Measurements from ENCODE around the gene PTGES. TPM values are rescaled to one million over a fixed set of nuclear protein-coding genes. Genes with fewer than 3 reads are reported as not detected.
A peak's percentile ranks its signal among the peaks of the same experiment; 100 is the strongest.

Gene PTGES
- total RNA-seq, 1 experiment from 2014 or later = 17.2 TPM

GRCh38 chr9:129750013-129750638 is 2.7 kb downstream of the PTGES start:
- no TSS peak for BruUV-seq (replicated peaks)
- H3K4me3 ChIP-seq (replicated peaks in 1 of 2; ENCODE audit: low read depth in 1 of 2, low read length in 2 of 2) = no peak overlapping the region
- CTCF ChIA-PET = interaction anchor here (1.0 kb wide), 1 partner anchor 12 kb away, joined by 4 read pairs; no protein-coding TSS in a partner anchor
- no peaks in the 10 kb centered on the region for H4K20me1 ChIP-seq (ENCODE audit: insufficient read depth)
- ATAC-seq = no peak
- no peaks in the 10 kb centered on the region for H3K27me3 ChIP-seq (ENCODE audit: insufficient read depth, low read length)
- H3K4me2 ChIP-seq (ENCODE audit: low read length) = peak overlapping the region; percentile 20; the same call in 1 of the 2 replicates
- RAD21 ChIA-PET (ENCODE audit: low non-redundant PET in 1 of 2, low total read pairs in 2 of 2, uncharacterized antibody in 2 of 2, unreplicated experiment in 2 of 2) = no interaction called here
- no peaks in the 10 kb centered on the region for H3K9me3 ChIP-seq (ENCODE audit: control insufficient read depth in 1 of 2, insufficient read depth in 1 of 2, low read depth in 1 of 2, low read length in 2 of 2)
- intact Hi-C loops (cut with micrococcal nuclease) = no loop called here
- no peak for DNase-seq (ENCODE audit: low read depth, low spot score)
- no peaks in the 10 kb centered on the region for H3K79me2 ChIP-seq (ENCODE audit: insufficient read depth, low read length)
- H3K9me2 ChIP-seq (ENCODE audit: insufficient read depth) = no peaks in the 10 kb centered on the region
- H3K36me3 ChIP-seq (ENCODE audit: control insufficient read depth in 1 of 2, insufficient read depth in 2 of 2, low read length in 2 of 2) = no peaks in the 10 kb centered on the region
- no peak overlapping the region for H3K9ac ChIP-seq (ENCODE audit: low read length)
- no peak overlapping the region for H2AFZ ChIP-seq (ENCODE audit: low read depth, low read length, poor library complexity, severe bottlenecking)
- POLR2A ChIA-PET = no interaction called here
- no peak overlapping the region for H3K27ac ChIP-seq (ENCODE audit: low read depth, low read length)
- H3K4me1 ChIP-seq (ENCODE audit: control insufficient read depth in 1 of 2, insufficient read depth in 2 of 2, low read length in 2 of 2) = peaks cover 26 to 46% of the 10 kb centered on the region in 2 experiments
- TF ChIP-seq SIN3A (IDR thresholded peaks at IDR 0.05; ENCODE audit: low read depth) (no peak), REST (IDR thresholded peaks at IDR 0.05; ENCODE audit: low read depth) (no peak), ZBTB33 (IDR thresholded peaks at IDR 0.05; ENCODE audit: extremely low read depth, insufficient replicate concordance, low read length) (no peak), JUND (IDR thresholded peaks at IDR 0.05) (no peak), ATF3 (IDR thresholded peaks at IDR 0.05) (no peak), ELF1 (IDR thresholded peaks at IDR 0.05; ENCODE audit: borderline replicate concordance, low read depth) (no peak), POLR2A (IDR thresholded peaks at IDR 0.05; ENCODE audit: borderline replicate concordance, extremely low read depth, insufficient read depth, insufficient read length) (no peak), ZNF274 (IDR thresholded peaks at IDR 0.05; ENCODE audit: low read depth, low read length) (no peak), MAX (IDR thresholded peaks at IDR 0.05) (no peak), ZFX (IDR thresholded peaks at IDR 0.05) (no peak), POLR2AphosphoS5 (IDR thresholded peaks at IDR 0.05; ENCODE audit: low read depth, low read length) (no peak), SP1 (IDR thresholded peaks at IDR 0.05; ENCODE audit: low read depth) (no peak), CEBPB (IDR thresholded peaks at IDR 0.05; ENCODE audit: low read depth) (no peak), YY1 (IDR thresholded peaks at IDR 0.05; ENCODE audit: extremely low read depth, insufficient replicate concordance, low read depth, low read length) (no peak), FOSL1 (IDR thresholded peaks at IDR 0.05; ENCODE audit: low read depth) (no peak), EZH2phosphoT487 (IDR thresholded peaks at IDR 0.05; ENCODE audit: borderline replicate concordance) (no peak), CTCF (IDR thresholded peaks at IDR 0.05 in 2 of 3, conservative IDR thresholded peaks at IDR 0.05 in 1 of 3; ENCODE audit: borderline replicate concordance in 1 of 3, insufficient read depth in 1 of 3, low read depth in 2 of 3, low read length in 2 of 3) (no peak), CBX3 (IDR thresholded peaks at IDR 0.05; ENCODE audit: low read depth) (no peak), SRF (IDR thresholded peaks at IDR 0.05; ENCODE audit: low read depth) (no peak), EZH2 (IDR thresholded peaks at IDR 0.05) (no peak)

Measured in HCT116 (cell line).